Measurements from ENCODE around the gene AASDHPPT. TPM values are rescaled to one million over a fixed set of nuclear protein-coding genes. Genes with fewer than 3 reads are reported as not detected.

The AASDHPPT gene
- total RNA-seq, 1 experiment from 2014 or later, result 74.6 TPM

Other genes with a start within 250 kb of the AASDHPPT start
- 31.3 and 32.6 TPM in 2 replicates for gene MSANTD4, start 55.4 kb upstream of the AASDHPPT start, total RNA-seq (2014; rRNA removed)
- 0.77 and 2.4 TPM in 2 replicates for gene KBTBD3, start 315 bp upstream of the AASDHPPT start, total RNA-seq (2014; rRNA removed)